GM06990 (cell line): ENCODE measurements around the gene GRK5.

Experiments
- DNase-seq: peaks from one replicate; pipeline ENCODE4 v3.0.0-alpha.2; 2011; ENCODE audit not compliant: insufficient read length; ENCODE audit errors: extremely low read depth
- H3K27me3 ChIP-seq: replicated peaks from 2 replicates; pipeline ENCODE4 v1.6.0; 2011; ENCODE audit warnings: low read length; ENCODE audit not compliant: control insufficient read depth, insufficient read depth
- H3K36me3 ChIP-seq: 2 replicates; pipeline ENCODE4 v1.5.1; 2011; ENCODE audit warnings: low read length; ENCODE audit not compliant: control insufficient read depth, insufficient read depth
- H3K4me3 ChIP-seq: replicated peaks from 2 replicates; pipeline ENCODE4 v1.5.1; 2011; ENCODE audit warnings: low read depth, mild to moderate bottlenecking, control low read depth, low read length
- CTCF ChIP-seq: IDR thresholded peaks from 2 replicates; pipeline ENCODE4 v1.5.1; 2011; ENCODE audit warnings: low read length, control low read depth, mild to moderate bottlenecking, inconsistent platforms; ENCODE audit not compliant: insufficient read depth, poor library complexity, severe bottlenecking

GRK5 gene

GRCh38 chr10:119370972-119371703 is 163.8 kb downstream of the GRK5 start:
- DNase-seq, result no peak
- Histone ChIP-seq H3K36me3 (0 out of 2 replicates have a peak, but pooled peaks cover 2% of the 10 kb centered on the region), H3K27me3 (no peaks in the 10 kb centered on the region), H3K4me3 (no peak overlapping the region)
- no peak for TF ChIP-seq CTCF

GRCh38 chr10:119371704-119372663 is 164.6 kb downstream of the GRK5 start:
- no peak overlapping the region for H3K4me3 ChIP-seq
- DNase-seq, result peak; percentile 44
- no peaks in the 10 kb centered on the region; the same call in 1 of the 2 replicates for H3K36me3 ChIP-seq
- no peaks in the 10 kb centered on the region for H3K27me3 ChIP-seq
- TF ChIP-seq CTCF, result no peak

DNA sequence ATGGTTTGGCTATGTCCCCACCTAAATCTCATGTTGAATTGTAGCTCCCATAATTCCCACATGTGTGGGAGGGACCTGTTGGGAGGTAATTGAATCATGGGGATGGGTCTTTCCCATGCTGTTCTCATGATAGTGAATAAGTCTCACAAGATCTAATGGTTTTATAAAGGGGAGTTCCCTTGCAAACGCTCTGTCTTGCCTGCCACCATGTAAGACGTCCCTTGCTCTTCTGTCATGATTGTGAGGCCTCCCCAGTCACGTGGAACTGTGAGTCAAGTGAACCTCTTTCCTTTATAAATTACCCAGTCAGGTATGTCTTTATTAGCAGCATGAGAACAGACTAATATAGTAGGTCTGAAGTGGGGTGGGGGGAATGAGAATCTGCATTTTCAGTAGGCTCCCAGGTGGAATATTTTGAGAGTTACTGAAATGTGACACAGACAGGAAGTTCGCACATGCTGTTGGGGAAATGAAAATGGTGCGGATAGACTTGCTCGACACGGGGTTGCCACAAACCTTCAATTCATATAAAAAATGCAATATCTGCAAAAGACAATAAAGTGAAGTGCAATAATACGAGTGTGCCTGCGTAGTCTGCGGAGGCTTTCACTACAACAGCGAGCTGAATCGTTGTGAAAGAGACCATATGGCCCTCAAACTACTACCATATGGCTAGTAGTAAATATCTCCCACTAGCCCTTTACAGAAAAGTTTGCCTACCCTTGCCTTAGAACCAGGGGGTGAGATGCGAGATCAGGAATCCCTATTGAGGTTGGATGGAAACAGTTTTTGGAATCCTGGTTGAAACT is 166.1 kb downstream of the GRK5 start:
- no peak overlapping the region for H3K4me3 ChIP-seq
- no peaks in the 10 kb centered on the region; the same call in 1 of the 2 replicates for H3K36me3 ChIP-seq
- TF ChIP-seq CTCF, result no peak
- DNase-seq, result no peak
- no peaks in the 10 kb centered on the region for H3K27me3 ChIP-seq

DNA sequence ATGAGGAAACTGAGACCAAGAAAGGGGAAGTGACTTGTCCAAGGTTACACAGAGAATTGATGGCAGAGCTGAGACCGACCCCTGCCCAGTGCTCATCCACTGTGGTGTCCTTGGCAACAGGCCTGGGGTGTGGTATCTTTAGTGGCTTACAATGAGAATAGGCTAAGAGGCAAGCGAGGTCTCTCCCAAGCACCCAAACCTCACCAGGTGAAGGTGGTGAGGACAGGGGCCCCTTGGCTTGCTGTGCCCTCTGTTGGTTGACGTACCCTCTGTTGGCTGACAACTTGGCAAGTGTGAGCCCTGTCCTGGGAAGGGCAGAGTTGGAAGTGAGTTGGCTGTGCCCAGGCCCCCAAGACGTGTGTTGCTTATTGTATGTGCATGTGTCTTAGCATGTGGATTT is 166.9 kb downstream of the GRK5 start:
- no peak overlapping the region for H3K4me3 ChIP-seq
- peaks cover 1% of the 10 kb centered on the region; the same call in 1 of the 2 replicates for H3K36me3 ChIP-seq
- no peaks in the 10 kb centered on the region for H3K27me3 ChIP-seq
- DNase-seq, result no peak
- TF ChIP-seq CTCF, result no peak

GRCh38 chr10:119375574-119376272 is 168.4 kb downstream of the GRK5 start:
- no peak for TF ChIP-seq CTCF
- Histone ChIP-seq H3K27me3 (no peaks in the 10 kb centered on the region), H3K4me3 (no peak overlapping the region), H3K36me3 (peaks cover 5% of the 10 kb centered on the region)
- DNase-seq, result no peak
